HCEC 1CT (cell line): Measurements from ENCODE around the gene TLR9.
A peak's percentile ranks its signal among the peaks of the same experiment; 100 is the strongest.

Source experiments
- DNase-seq: peaks from one replicate; pipeline ENCODE4 v3.0.0-alpha.2; 2017

The TLR9 gene

GRCh38 chr3:52213005-52213404 lies 12.4 kb downstream of the TLR9 start:
- DNase-seq, result no peak

GRCh38 chr3:52211268-52211891 lies 14.1 kb downstream of the TLR9 start:
- DNase-seq, result no peak

GRCh38 chr3:52210550-52211046 lies 14.8 kb downstream of the TLR9 start:
- DNase-seq, result peak; percentile 20

GRCh38 chr3:52210037-52210436 lies 15.4 kb downstream of the TLR9 start:
- no peak for DNase-seq

- DNase-seq, result no peak
Measured at GRCh38 chr3:52208556-52208955, 16.9 kb downstream of the TLR9 start.

- DNase-seq, result no peak
Measured at GRCh38 chr3:52205727-52206372, 19.6 kb downstream of the TLR9 start.

GRCh38 chr3:52204337-52205073 lies 20.9 kb downstream of the TLR9 start:
- no peak for DNase-seq

GRCh38 chr3:52203701-52204100 lies 21.7 kb downstream of the TLR9 start:
- DNase-seq, result no peak

GRCh38 chr3:52202384-52203077 lies 22.9 kb downstream of the TLR9 start:
- no peak for DNase-seq

- DNase-seq, result peak; percentile 20
Measured at GRCh38 chr3:52200981-52201679, 24.3 kb downstream of the TLR9 start.

GRCh38 chr3:52198643-52199608 lies 26.5 kb downstream of the TLR9 start:
- no peak for DNase-seq

- DNase-seq, result peak; percentile 78
Measured at GRCh38 chr3:52197842-52198625, 27.4 kb downstream of the TLR9 start, which contains the start of gene ALAS1. TSS of gene ALAS1 (plus strand) at chr3:52198160. CDS start at chr3:52199242, 1,082 bp downstream.

GRCh38 chr3:52197499-52197841 lies 28.0 kb downstream of the TLR9 start:
- no peak for DNase-seq

- no peak for DNase-seq
Measured at GRCh38 chr3:52196977-52197376, 28.5 kb downstream of the TLR9 start.

GRCh38 chr3:52195823-52196331 lies 29.6 kb downstream of the TLR9 start:
- peak; percentile 58 for DNase-seq

GRCh38 chr3:52195291-52195597 lies 30.2 kb downstream of the TLR9 start:
- DNase-seq, result no peak

- peak; percentile 33 for DNase-seq
Measured at GRCh38 chr3:52194485-52195290, 30.8 kb downstream of the TLR9 start.

GRCh38 chr3:52193065-52193464 lies 32.4 kb downstream of the TLR9 start:
- peak; percentile 43 for DNase-seq

- no peak for DNase-seq
Measured at GRCh38 chr3:52191663-52192062, 33.8 kb downstream of the TLR9 start.
